Measurements from ENCODE around the gene SUOX. TPM values are rescaled to one million over a fixed set of nuclear protein-coding genes. Genes with fewer than 3 reads are reported as not detected.

The SUOX gene
- polyA plus RNA-seq, 1 donor from 2014 or later: 13.1 TPM

DNA sequence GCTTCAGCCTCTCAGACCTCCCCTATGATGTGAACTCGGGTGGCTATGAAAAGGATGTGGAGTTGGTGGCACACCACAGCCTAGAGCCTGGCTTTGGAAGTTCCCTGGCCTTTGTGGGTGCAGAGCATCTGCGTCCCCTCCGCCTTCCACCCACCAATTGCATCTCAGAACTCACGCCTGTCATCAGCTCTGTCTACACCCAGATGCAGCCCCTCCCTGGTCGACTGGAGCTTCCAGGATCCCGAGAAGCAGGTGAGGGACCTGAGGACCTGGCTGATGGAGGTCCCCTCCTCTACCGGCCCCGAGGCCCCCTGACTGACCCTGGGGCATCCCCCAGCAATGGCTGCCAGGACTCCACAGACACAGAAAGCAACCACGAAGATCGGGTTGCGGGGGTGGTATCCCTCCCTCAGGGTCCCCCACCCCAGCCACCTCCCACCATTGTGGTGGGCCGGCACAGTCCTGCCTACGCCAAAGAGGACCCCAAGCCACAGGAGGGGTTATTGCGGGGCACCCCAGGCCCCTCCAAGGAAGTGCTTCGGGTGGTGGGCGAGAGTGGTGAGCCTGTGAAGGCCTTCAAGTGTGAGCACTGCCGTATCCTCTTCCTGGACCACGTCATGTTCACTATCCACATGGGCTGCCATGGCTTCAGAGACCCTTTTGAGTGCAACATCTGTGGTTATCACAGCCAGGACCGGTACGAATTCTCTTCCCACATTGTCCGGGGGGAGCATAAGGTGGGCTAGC is 37.7 kb downstream of the SUOX start:
- TF ChIP-seq EZH2 (IDR thresholded peaks at IDR 0.05; ENCODE audit: borderline replicate concordance, insufficient read depth, low read length, poor library complexity, severe bottlenecking) (no peak), POLR2AphosphoS5 (IDR thresholded peaks at IDR 0.05) (no peak), SMC3 (conservative IDR thresholded peaks at IDR 0.05; ENCODE audit: poor library complexity) (no peak), RAD21 (conservative IDR thresholded peaks at IDR 0.05) (no peak), MXI1 (conservative IDR thresholded peaks at IDR 0.05; ENCODE audit: poor library complexity, severe bottlenecking) (no peak), TAF1 (IDR thresholded peaks at IDR 0.05; ENCODE audit: low read depth) (no peak), EP300 (conservative IDR thresholded peaks at IDR 0.05; ENCODE audit: poor library complexity, severe bottlenecking) (no peak), REST (IDR thresholded peaks at IDR 0.05; ENCODE audit: borderline replicate concordance) (no peak)
- TF ChIP-seq, protein P1, sequence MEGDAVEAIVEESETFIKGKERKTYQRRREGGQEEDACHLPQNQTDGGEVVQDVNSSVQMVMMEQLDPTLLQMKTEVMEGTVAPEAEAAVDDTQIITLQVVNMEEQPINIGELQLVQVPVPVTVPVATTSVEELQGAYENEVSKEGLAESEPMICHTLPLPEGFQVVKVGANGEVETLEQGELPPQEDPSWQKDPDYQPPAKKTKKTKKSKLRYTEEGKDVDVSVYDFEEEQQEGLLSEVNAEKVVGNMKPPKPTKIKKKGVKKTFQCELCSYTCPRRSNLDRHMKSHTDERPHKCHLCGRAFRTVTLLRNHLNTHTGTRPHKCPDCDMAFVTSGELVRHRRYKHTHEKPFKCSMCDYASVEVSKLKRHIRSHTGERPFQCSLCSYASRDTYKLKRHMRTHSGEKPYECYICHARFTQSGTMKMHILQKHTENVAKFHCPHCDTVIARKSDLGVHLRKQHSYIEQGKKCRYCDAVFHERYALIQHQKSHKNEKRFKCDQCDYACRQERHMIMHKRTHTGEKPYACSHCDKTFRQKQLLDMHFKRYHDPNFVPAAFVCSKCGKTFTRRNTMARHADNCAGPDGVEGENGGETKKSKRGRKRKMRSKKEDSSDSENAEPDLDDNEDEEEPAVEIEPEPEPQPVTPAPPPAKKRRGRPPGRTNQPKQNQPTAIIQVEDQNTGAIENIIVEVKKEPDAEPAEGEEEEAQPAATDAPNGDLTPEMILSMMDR (IDR thresholded peaks at IDR 0.05; ENCODE audit: poor library complexity, severe bottlenecking): no peak
- H3K9me3 ChIP-seq (ENCODE audit: low read length): no peaks in the 10 kb centered on the region
- H3K9me2 ChIP-seq (ENCODE audit: insufficient read depth, low read length): no peaks in the 10 kb centered on the region
- no peak overlapping the region for H3K4me2 ChIP-seq (ENCODE audit: low read length)
- no peak overlapping the region for H3K9ac ChIP-seq (ENCODE audit: low read length)
- no peaks in the 10 kb centered on the region for H3K27me3 ChIP-seq (ENCODE audit: insufficient read depth, low read depth, low read length)
- H3F3A ChIP-seq (ENCODE audit: insufficient read depth, low read length, poor library complexity, severe bottlenecking): no peaks in the 10 kb centered on the region
- no peaks in the 10 kb centered on the region for H4K20me1 ChIP-seq (ENCODE audit: insufficient read depth)
- H2AFZ ChIP-seq (ENCODE audit: low read depth, low read length): no peak overlapping the region
- no peaks in the 10 kb centered on the region for H3K79me2 ChIP-seq (replicated peaks; ENCODE audit: insufficient read depth, low read length)
- H3K36me3 ChIP-seq (ENCODE audit: insufficient read depth, low read length): no peaks in the 10 kb centered on the region
- no peak overlapping the region for H3K27ac ChIP-seq (ENCODE audit: low read length)
- no peak overlapping the region for H3K4me3 ChIP-seq (ENCODE audit: low read length)

DNA sequence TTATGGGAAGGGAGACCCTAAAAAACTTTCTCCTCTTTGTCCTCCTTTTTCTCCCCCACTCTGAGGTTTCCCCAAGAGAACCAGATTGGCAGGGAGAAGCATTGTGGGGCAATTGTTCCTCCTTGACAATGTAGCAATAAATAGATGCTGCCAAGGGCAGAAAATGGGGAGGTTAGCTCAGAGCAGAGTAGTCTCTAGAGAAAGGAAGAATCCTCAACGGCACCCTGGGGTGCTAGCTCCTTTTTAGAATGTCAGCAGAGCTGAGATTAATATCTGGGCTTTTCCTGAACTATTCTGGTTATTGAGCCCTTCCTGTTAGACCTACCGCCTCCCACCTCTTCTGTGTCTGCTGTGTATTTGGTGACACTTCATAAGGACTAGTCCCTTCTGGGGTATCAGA is 40.1 kb downstream of the SUOX start:
- Histone ChIP-seq H3K9me3 (ENCODE audit: low read length) (no peaks in the 10 kb centered on the region), H3K4me2 (ENCODE audit: low read length) (no peak overlapping the region), H3K9me2 (ENCODE audit: insufficient read depth, low read length) (no peaks in the 10 kb centered on the region), H3K9ac (ENCODE audit: low read length) (no peak overlapping the region), H4K20me1 (ENCODE audit: insufficient read depth) (no peaks in the 10 kb centered on the region), H3K27ac (ENCODE audit: low read length) (no peak overlapping the region), H3K36me3 (ENCODE audit: insufficient read depth, low read length) (no peaks in the 10 kb centered on the region), H3K79me2 (replicated peaks; ENCODE audit: insufficient read depth, low read length) (peaks cover 2% of the 10 kb centered on the region), H3K27me3 (ENCODE audit: insufficient read depth, low read depth, low read length) (no peaks in the 10 kb centered on the region), H3K4me3 (ENCODE audit: low read length) (no peak overlapping the region), H2AFZ (ENCODE audit: low read depth, low read length) (no peak overlapping the region), H3F3A (ENCODE audit: insufficient read depth, low read length, poor library complexity, severe bottlenecking) (no peaks in the 10 kb centered on the region)
- TF ChIP-seq REST (IDR thresholded peaks at IDR 0.05; ENCODE audit: borderline replicate concordance) (no peak), EP300 (conservative IDR thresholded peaks at IDR 0.05; ENCODE audit: poor library complexity, severe bottlenecking) (no peak), POLR2AphosphoS5 (IDR thresholded peaks at IDR 0.05) (no peak), EZH2 (IDR thresholded peaks at IDR 0.05; ENCODE audit: borderline replicate concordance, insufficient read depth, low read length, poor library complexity, severe bottlenecking) (no peak), MXI1 (conservative IDR thresholded peaks at IDR 0.05; ENCODE audit: poor library complexity, severe bottlenecking) (no peak), RAD21 (conservative IDR thresholded peaks at IDR 0.05) (no peak), SMC3 (conservative IDR thresholded peaks at IDR 0.05; ENCODE audit: poor library complexity) (no peak), TAF1 (IDR thresholded peaks at IDR 0.05; ENCODE audit: low read depth) (no peak)
- TF ChIP-seq, protein P1 (IDR thresholded peaks at IDR 0.05; ENCODE audit: poor library complexity, severe bottlenecking): no peak
